HG02588 (cell line): ENCODE data around the gene MCCD1.
A peak's percentile ranks its signal among the peaks of the same experiment; 100 is the strongest.
"Not testable (repeated sequence)": the region's sequence is repeated elsewhere in the genome, so short reads cannot be mapped to it uniquely, and the experiment has no call there.

ENCODE experiments used
- ATAC-seq: cut with Tn5 transposase; IDR thresholded peaks from one replicate; pipeline ENCODE4 v1.9.1; 2021; ENCODE audit warnings: mild to moderate bottlenecking, moderate library complexity; ENCODE audit not compliant: unreplicated experiment

MCCD1 gene

DNA sequence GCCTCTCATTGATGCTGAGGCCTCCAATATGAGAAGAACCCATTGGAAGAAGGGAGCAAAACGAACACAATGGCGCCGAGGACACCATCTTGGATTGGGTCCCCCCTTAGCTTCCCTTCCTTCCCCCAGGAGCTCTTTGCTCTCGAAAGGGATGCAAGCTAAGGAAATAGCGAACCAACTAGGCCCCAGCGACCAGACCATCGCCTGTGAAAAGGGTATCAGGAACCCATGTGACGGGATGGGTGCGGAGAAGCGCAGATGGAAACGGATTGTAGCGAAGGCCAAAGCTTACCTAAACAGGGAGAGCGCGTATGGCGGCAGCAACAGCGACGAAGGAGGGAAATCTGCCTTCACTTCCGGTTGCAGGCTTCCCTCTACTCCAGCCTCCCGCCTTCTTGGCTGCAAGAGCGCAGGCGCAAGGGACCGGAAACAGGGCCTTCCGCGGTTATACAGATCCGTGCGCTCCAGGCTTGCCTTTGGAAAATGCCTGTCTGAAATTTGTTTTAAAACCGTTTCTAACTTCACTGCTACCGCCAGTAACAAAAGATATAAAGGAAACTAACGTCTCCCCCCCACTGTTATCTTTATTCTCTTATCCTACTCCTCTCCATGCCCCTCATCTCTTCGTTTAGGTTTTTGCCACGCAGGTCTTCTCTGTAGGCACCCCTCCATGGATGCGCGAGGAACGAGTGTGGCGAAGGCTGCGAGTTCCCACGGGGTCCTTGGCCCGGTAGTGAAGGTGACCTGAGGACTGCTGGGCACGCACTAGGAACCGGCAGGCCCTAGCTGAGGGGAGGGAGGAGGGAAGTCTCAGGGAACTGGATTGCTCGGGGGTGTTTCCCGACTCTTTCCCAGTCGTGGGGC lies 13.1 kb downstream of the MCCD1 start, which contains the start of gene DDX39B:
Gene DDX39B (minus strand): TSS at position 346 of the 864 bp plus-strand sequence. CDS start 1,471 bp downstream, outside the sequence.
- peak; percentile 65 for ATAC-seq

DNA sequence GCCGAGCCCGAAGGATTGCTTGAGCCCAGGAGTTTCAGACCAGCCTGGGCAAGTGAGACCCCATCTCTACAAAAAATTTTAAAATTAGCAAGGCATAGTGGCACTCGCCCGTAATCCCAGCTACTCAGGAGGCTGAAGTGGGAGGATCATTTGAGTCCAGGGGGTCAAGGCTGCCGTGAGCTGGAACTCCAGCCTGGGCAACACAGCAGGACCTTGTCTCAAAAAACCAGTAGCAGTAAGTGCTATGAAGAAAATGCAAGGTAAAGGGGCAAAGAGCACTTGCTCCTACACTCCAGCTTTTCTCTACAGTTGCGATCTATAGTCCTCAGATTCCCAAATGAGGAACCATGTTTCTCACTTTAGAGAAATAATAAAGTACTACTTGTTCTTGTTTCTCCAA lies 14.9 kb downstream of the MCCD1 start:
- ATAC-seq: no peak

DNA sequence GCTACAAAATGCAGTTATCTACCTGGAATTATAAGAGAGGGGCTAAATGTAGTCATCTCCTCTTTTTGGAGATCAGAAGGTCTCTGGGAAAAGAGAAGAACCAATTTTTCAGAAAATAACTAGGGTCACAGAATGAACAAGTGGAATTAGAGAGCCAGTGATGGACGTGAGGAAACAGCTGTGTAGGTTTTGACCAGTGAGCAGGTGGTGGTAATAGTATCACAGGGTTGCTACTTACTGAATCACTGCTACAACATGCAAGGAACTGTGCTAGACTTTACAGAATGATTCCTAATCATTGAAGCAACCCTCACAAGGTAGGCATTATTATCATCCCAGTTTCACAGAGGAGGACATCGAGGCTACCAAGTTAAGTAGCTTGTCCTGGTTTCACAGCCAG lies 15.9 kb downstream of the MCCD1 start:
- no peak for ATAC-seq

DNA sequence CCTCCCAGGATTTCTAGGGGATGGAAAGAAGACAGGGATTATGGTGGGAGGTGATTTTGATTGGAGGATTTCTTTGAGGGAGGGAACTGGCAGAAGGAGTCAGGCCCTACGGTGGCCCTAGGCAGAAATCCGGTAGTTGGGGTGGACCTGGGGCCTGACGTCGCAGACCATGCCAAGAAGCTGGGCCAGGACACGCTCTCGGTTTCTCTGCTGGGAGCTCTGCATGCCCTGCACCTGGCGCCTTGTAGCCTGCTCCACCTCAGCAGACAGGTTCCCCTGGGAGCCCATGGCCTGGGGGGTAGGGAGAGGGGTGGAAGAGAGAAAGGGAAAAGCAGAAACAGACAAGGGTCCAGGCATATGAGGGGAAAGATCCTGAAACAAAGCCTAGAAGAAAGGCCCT lies 16.5 kb downstream of the MCCD1 start:
- no peak for ATAC-seq

DNA sequence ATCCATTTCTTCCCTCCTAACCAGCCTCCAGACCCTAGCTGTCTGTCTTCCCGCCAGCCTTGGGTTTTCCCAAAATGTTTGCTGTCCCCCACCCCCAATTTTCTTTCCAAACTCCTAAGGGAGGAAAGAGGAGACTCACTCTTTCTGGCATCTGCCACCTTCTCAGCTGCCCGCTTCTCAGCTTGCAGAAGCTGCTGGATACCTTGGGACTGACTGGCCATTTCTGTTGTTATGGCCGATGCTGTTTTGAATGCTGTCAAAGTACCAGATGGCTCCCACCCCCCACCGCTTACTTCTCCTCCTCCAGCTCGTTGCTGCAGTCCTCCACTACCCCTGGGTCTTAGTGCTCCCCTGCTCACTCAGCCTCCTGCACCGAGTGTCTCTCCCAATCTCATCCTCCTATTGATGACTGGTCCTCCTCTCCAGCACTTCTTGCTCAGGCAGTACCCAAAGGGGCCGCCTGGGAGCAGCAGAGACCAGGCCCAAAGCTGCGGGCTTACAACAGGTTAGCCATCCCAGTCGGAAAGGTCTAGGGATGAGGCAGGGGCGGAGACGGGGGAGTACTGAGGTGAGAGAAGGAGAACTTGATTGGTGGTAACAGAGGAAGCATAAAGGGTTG lies 17.7 kb downstream of the MCCD1 start, which contains the start of gene ATP6V1G2:
Gene ATP6V1G2 (minus strand): TSS at position 270 of the 619 bp plus-strand sequence. CDS start 49 bp downstream, at position 221.
- ATAC-seq: peak; percentile 44

DNA sequence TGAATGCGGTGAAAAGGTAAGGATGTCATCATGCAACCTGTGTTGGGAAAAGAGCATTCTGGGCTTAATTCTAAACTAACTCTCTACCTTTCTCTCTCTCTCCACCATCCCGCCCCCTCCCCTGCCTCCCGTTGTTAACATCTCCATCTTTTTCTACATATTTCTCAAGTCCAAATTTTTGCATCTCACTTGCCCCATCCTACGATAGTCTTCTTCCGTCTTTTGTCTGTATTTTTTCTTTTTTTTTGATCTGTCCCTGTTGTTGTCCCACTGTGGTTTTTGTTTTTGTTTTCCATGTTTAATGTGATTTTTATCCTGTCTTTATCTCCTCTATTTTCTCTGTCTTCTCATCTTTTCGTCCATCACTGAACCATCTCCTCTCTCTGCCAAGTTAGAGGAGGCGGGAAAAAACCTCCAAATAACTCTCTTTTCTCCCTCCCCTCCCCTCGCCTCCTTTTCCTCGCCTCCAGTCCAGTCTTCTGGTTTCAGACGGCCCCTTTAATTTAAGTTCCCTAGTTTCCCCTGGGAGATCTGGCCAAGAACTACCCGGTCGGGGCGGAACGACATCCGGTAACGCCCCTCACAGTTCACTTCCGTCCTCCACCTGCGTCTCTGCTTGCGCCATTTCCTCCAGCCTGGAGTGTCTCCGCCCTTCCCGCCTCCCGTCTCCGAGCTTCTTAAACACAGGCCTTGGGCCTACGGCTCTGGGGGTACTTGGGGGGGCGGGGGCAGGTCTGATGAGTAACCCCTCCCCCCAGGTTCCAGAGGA lies 18.4 kb downstream of the MCCD1 start, which contains the start of gene NFKBIL1:
Gene NFKBIL1 (plus strand): TSS at position 651 of the 769 bp plus-strand sequence. CDS start 87 bp downstream, at position 738.
- ATAC-seq: peak; percentile 66

DNA sequence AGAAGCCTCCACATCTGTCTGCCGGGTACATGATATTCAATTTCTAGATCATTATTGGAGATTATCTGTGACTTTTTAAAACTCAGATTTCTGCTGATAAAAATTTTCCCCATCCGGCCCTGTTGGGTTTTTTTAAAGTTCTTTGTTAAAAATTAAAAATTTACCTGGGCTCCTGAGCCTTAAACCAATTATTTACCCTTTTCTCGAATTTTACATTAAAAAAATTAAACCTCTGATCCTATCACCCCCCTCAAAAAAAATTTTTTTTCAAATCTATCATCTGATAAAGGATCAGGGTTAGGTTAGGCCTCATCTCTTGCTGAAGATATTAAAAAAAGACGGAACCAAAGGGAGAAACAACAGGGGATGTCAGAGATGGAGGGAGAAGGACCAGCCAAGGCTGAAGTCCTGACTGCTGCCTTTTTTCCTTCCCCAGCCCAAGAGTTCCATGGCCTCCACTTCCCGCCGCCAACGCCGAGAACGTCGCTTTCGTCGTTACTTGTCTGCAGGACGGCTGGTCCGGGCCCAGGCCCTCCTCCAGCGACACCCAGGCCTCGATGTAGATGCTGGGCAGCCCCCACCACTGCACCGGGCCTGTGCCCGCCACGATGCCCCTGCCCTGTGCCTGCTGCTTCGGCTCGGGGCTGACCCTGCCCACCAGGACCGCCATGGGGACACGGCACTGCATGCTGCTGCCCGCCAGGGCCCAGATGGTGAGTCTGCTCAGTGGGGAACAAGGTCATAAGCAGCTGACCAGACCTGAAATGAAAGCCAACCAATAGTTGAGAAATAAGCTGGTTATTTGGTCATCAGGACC lies 19.2 kb downstream of the MCCD1 start:
- ATAC-seq: no peak

DNA sequence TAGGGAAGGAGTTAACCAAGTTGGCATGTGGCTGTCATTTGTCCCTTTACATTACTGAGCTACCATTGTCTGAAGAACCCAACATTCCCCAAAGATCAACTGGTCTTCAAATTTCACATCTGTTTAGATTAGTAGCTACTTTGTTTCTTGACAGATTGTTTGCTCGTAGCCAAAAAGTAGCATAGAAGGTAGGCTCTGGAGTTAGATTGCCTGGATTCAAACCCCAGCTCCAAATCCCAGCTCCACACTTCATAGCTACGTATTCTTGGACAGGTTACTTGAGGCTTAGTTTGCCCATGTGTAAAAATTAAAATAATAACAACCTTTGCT lies 19.7 kb downstream of the MCCD1 start:
- no peak for ATAC-seq

DNA sequence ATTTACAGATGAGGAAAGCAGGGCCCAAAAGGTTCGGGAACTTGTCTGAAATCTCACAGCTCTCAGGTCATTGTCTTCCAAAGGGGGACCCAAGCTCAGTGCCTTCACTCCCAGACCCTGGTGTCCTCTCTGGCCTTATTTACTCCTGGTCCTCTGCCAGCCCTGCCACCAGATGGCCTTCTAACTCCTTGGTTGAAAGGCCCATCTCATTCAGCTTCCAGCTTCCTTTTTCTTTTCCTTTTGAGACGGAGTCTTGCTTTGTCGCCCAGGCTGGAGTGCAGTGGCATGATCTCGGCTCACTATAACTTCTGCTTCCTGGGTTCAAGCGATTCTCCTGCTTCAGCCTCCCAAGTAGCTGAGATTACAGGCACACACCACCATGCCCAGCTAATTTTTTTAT lies 22.6 kb downstream of the MCCD1 start:
- ATAC-seq: not testable (repeated sequence)

DNA sequence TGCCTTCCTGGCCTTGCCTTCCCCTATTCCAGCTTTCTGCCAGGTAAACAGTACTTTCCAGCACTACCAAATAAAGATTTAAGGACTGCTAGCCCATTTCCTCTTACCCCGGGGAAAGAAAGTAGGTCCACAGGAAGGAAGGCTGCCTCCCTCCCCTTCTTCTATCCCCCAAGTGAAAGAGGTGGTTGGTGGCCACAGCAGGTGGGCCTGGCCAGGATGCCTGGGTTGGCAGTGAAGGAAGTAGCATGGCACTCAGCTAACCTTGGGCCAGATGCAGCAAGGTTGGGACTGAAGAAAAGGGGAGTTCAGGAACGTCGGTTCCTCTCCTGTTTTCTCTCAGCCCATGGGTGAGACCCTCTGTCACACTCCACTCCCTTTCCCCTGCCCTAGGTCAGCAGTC lies 27.5 kb downstream of the MCCD1 start:
- no peak for ATAC-seq

DNA sequence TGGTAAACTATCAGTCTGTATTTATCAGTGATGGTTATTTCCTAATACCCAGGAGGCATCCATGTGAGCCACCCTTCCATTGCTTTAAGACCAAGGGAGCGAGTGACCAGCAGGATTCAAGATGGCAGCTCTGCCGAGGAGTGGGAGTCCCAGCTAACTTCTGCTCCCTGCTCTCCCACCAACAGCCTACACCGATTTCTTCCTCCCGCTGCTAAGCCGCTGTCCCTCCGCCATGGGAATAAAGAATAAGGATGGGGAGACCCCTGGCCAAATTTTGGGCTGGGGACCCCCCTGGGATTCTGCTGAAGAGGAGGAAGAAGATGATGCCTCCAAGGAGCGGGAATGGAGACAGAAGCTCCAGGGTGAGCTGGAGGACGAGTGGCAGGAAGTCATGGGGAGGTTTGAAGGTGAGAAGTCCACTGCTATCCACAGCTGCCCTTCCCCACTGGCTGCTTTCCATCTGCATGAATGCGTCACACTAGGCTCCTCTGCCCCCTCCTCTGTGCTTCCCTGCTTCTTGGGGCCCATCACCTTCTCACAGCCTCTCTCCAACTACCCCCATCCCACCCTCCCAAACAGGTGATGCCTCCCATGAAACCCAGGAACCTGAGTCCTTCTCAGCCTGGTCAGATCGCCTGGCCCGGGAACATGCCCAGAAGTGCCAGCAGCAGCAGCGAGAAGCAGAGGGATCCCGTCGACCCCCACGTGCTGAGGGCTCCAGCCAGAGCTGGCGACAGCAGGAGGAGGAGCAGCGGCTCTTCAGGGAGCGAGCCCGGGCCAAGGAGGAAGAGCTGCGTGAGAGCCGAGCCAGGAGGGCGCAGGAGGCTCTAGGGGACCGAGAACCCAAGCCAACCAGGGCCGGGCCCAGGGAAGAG lies 28.9 kb downstream of the MCCD1 start:
- no peak for ATAC-seq

DNA sequence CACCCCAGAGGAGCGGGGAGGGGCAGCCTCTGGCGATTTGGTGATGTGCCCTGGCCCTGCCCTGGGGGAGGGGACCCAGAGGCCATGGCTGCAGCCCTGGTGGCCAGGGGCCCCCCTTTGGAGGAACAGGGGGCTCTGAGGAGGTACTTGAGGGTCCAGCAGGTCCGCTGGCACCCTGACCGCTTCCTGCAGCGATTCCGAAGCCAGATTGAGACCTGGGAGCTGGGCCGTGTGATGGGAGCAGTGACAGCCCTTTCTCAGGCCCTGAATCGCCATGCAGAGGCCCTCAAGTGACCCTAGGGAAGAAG lies 29.5 kb downstream of the MCCD1 start:
- ATAC-seq: no peak

DNA sequence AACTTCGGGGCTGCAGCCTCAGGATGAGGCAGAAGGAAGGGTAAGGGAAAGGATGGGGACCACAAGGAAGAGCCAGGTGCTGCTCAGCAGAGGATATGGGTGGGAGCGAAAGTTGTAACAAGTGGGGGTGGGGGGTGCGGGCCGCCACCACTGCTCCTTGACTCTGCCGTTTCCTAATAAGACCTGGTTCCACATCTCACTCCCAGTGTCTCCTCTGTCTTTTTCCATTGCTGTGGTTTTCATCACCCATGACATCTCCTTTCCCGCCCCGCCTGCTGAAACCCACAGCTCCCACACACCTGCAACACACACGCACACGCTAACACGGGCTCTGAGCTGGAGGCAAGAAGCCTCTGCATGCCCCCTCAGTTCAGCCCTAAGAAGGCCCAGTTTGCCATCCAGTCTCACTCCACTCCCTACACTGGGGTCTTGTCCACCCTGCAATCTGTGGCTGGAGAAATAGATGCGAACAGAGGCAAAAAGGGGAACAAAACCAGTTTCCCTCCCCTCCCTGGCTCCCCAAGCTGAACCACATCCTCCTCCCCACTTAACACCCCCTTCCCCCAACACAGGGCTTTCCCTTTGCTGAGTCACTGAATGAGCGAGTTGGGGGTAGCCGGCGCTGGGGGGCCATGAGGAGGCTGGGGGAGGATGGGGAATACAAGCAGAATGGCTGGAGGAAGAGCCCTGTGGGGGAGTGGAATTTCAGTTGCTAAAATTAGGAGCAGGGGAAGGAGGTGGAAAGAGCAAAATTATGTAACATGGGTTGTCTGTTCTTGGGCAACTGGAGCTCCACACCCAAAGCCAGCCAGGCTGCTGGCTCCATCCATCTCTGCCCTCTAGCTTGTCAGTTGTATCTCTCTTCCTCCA lies 30.1 kb downstream of the MCCD1 start:
- ATAC-seq: no peak

DNA sequence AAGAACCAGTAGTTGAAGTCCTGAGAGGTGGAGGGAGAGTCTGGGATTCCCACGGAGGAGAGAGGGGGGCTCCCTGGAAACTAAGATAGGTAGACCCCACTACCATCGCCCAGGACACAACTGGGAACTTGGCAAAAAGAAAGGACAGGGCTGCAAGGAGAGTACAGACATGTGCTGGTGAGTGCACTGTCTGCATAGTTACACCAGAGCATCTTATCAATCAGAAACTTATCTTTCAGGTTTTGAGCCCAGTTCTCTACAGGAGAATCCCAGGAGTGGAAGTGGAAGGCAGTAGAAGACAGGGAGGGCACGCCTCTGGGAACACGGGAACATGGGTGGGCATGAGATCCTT lies 30.8 kb downstream of the MCCD1 start:
- no peak for ATAC-seq

DNA sequence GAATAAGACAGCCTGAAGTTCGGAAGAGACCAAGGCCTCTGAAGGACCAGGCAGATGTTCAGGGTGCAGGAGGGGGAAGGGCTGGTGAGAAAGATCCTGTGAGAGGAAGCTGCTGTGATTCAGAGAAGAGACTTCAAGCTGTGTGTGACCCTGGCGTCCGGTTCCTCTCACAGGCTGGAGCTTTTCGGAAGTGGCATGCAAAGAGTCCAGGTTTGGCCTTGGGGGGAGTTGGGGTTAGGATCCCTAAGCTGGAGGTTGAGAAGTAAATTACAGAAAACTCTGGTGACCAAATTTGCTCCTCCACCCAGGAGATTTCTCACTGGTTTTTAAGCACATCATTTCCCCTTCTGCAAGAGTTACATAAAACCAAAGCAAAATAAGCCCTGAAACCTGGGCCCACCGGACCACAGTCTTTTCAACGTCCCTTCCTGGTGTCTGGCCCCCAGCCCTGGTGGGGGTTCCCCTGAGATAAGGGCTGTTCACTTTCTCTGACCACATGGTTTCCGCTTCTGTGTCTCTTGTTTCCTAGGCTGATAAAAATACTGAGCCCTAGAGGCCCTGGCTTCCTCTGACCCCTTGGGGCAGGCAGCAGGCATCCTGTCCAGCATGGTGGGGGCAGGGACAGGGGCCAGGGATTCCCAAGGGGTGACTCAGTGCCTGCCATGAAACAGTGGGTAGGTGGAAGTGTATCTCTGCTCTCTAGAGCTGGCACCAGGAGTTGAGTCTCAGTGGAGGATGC lies 31.4 kb downstream of the MCCD1 start:
- no peak for ATAC-seq

DNA sequence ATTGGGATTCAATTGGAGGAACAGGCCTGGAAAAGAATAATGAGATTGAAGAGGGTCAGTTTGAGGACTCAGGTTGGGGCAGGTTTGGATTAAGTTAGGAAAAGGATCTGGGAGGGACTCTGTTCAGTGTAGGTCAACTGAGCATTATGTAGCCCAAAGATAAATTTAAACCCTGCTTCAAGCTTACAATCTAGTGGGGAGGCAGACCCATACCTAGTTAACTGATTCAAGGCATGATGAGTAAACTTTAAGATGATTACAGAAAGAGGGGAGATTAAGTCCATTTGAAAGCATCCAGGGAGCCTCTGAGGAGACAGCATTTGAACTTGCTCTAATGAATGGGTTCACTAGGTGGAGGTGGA lies 31.9 kb downstream of the MCCD1 start:
- ATAC-seq: no peak

DNA sequence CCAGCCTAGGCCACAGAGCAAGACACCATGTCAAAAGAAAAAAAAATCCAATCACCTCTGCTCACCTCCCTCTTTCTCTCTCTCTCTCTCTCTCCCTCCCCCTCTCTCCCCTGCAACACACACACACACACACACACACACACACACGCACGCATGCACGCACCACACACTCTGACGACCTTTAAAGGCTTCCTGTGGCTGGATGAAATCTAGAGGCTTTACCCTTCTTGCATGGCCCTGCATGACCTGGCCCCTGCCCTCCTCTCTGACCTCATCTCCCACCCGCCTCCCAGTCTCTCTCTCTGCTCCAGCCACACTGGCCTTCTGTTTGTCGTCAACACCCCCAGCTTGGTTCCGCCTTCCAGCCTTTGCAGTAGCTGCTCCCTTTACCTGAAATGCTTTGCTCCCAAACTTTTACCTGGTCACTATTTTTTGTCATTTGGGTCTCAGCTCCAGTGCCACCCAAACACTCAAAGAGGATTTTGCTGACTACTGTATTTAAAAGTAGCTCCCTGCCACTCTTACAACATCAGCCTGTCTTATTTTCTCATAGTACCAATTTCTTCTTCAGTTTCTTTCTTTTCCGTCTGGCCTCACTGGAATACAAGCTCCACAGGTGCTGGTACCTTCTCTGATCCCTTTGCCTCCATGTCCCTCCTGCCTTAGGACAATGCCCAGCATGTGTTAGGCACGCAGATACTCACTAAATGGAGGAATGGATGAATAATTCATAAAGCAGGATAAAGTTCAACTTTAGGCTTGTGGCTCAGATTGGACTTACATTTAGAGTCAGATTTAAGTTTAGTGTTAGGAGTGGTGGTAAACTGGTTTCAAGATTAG lies 39.0 kb downstream of the MCCD1 start:
- no peak for ATAC-seq
